ENCODE measurements around the gene GABBR2. TPM values are rescaled to one million over a fixed set of nuclear protein-coding genes. Genes with fewer than 3 reads are reported as not detected.
"Not testable (repeated sequence)": the region's sequence is repeated elsewhere in the genome, so short reads cannot be mapped to it uniquely, and the experiment has no call there.

Gene GABBR2
- total RNA-seq, 1 experiment from 2014 or later, result 0.91 TPM

- DNase-seq (ENCODE audit: low spot score), result no peak
Observed at GRCh38 chr9:98482226-98482625, 226.5 kb downstream of the GABBR2 start.

GRCh38 chr9:98481676-98482075 is 227.1 kb downstream of the GABBR2 start:
- no peak for DNase-seq (ENCODE audit: low spot score)

- no peak for DNase-seq (ENCODE audit: low spot score)
Observed at GRCh38 chr9:98479967-98480847, 228.5 kb downstream of the GABBR2 start.

GRCh38 chr9:98479449-98479848 is 229.3 kb downstream of the GABBR2 start:
- DNase-seq (ENCODE audit: low spot score), result no peak

GRCh38 chr9:98477884-98478283 is 230.9 kb downstream of the GABBR2 start:
- no peak for DNase-seq (ENCODE audit: low spot score)

- no peak for DNase-seq (ENCODE audit: low spot score)
Observed at GRCh38 chr9:98472216-98472615, 236.5 kb downstream of the GABBR2 start.

- no peak for DNase-seq (ENCODE audit: low spot score)
Observed at GRCh38 chr9:98471185-98471584, 237.6 kb downstream of the GABBR2 start.

- DNase-seq (ENCODE audit: low spot score), result no peak
Observed at GRCh38 chr9:98468567-98469239, 240.0 kb downstream of the GABBR2 start.

- no peak for DNase-seq (ENCODE audit: low spot score)
Observed at GRCh38 chr9:98465799-98466198, 242.9 kb downstream of the GABBR2 start.

GRCh38 chr9:98464156-98464690 is 244.5 kb downstream of the GABBR2 start:
- not testable (repeated sequence) for DNase-seq (ENCODE audit: low spot score)

GRCh38 chr9:98462310-98462709 is 246.4 kb downstream of the GABBR2 start:
- no peak for DNase-seq (ENCODE audit: low spot score)

GRCh38 chr9:98460704-98461103 is 248.0 kb downstream of the GABBR2 start:
- no peak for DNase-seq (ENCODE audit: low spot score)

- DNase-seq (ENCODE audit: low spot score), result no peak
Observed at GRCh38 chr9:98457726-98458370, 250.9 kb downstream of the GABBR2 start.

GRCh38 chr9:98456156-98456613 is 252.6 kb downstream of the GABBR2 start:
- DNase-seq (ENCODE audit: low spot score), result no peak

GRCh38 chr9:98455256-98456155 is 253.2 kb downstream of the GABBR2 start:
- DNase-seq (ENCODE audit: low spot score), result no peak

- DNase-seq (ENCODE audit: low spot score), result no peak
Observed at GRCh38 chr9:98453589-98454311, 255.0 kb downstream of the GABBR2 start.

GRCh38 chr9:98451576-98451975 is 257.2 kb downstream of the GABBR2 start:
- no peak for DNase-seq (ENCODE audit: low spot score)

GRCh38 chr9:98450496-98450895 is 258.2 kb downstream of the GABBR2 start:
- no peak for DNase-seq (ENCODE audit: low spot score)

- DNase-seq (ENCODE audit: low spot score), result no peak
Observed at GRCh38 chr9:98449871-98450270, 258.9 kb downstream of the GABBR2 start.

GRCh38 chr9:98445576-98445975 is 263.2 kb downstream of the GABBR2 start:
- no peak for DNase-seq (ENCODE audit: low spot score)

All from H4 (cell line).